Thyroid gland (tissue), 4 donors: Measurements from ENCODE around the gene SLC6A12.

ENCODE experiments used
- CTCF ChIP-seq, 6 experiments: fragments of 200-600 bp in 3 of 6; fragments of 450-650 bp in 3 of 6; sonication (generic) in 3 of 6; IDR thresholded peaks; one replicate each; pipeline ENCODE4 v1.5.1; 2016 to 2019; ENCODE audit warnings: antibody characterized with exemption in 6 of 6, mild to moderate bottlenecking in 2 of 6, inconsistent platforms in 1 of 6, moderate library complexity in 1 of 6
- POLR2A ChIP-seq, 2 donors: fragments of 450-650 bp; IDR thresholded peaks; one replicate each; pipeline ENCODE4 v1.6.1; 2017; ENCODE audit warnings: antibody characterized with exemption in 2 of 2, mild to moderate bottlenecking in 2 of 2, moderate library complexity in 1 of 2

GRCh38 chr12:170371-171225, 43.4 kb downstream of the SLC6A12 start:
- TF ChIP-seq CTCF (IDR thresholded peaks at IDR 0.05) (no peak), POLR2A (IDR thresholded peaks at IDR 0.05) (no peak)
